Body of pancreas (tissue), 4 donors: Measurements from ENCODE around the gene MGAT4A. TPM values are rescaled to one million over a fixed set of nuclear protein-coding genes. Genes with fewer than 3 reads are reported as not detected.

Source experiments
- ATAC-seq: fragments of 150-250 bp; one replicate; pipeline ENCODE4 v1.9.1; 2016
- DNase-seq, 4 donors: peaks; one replicate each; pipeline ENCODE4 v3.0.0-alpha.2; 2019
- H3K27ac ChIP-seq, 4 donors: fragments of 200-600 bp; sonication (generic); 1 replicate in 3 of 4; 2 replicates in 1 of 4; pipeline versions ENCODE4 v1.5.1 to v1.6.1; 2016 to 2019; ENCODE audit warnings: mild to moderate bottlenecking in 1 of 4, mixed read lengths in 1 of 4, moderate library complexity in 1 of 4
- H3K27me3 ChIP-seq, 2 donors: fragments of 200-600 bp; sonication (generic); one replicate each; pipeline ENCODE4 v1.6.0; 2016; ENCODE audit warnings: mild to moderate bottlenecking in 1 of 2
- H3K36me3 ChIP-seq, 2 donors: fragments of 200-600 bp; sonication (generic); replicated peaks in 1 of 2; 2 replicates each; pipeline ENCODE4 v1.5.1; 2016; ENCODE audit warnings: low read depth in 2 of 2; ENCODE audit not compliant: insufficient read depth in 1 of 2
- H3K4me1 ChIP-seq: fragments of 200-600 bp; sonication (generic); one replicate; pipeline ENCODE4 v1.6.0; 2016
- H3K4me3 ChIP-seq, 2 donors: fragments of 200-600 bp; sonication (generic); 1 replicate in 1 of 2; 2 replicates in 1 of 2; pipeline ENCODE4 v1.5.1; 2016 to 2019
- H3K9me3 ChIP-seq, 3 donors: fragments of 200-600 bp; sonication (generic); 1 replicate in 2 of 3; 2 replicates in 1 of 3; pipeline ENCODE4 v1.5.1; 2016
- POLR2A ChIP-seq, 3 donors: fragments of 450-650 bp; IDR thresholded peaks; one replicate each; pipeline ENCODE4 v1.6.1; 2016; ENCODE audit warnings: antibody characterized with exemption in 3 of 3, mild to moderate bottlenecking in 2 of 3
- WGBS, 2 donors: methylation state at CpG; one replicate each; pipeline ENCODE4 v1.1.5; 2017; 5-methylcytosine and 5-hydroxymethylcytosine counted together
- intact Hi-C: fragments of 100-400 bp; cut with DNase I; formaldehyde crosslinking; loops from one replicate; pipeline ENCODE4 v1.15.1; 2023
- total RNA-seq, 2 donors: library from RNA; depleted of rRNA; stranded (reverse); fragments of >200 nt; gene quantifications; one replicate each; pipeline ENCODE4 v1.1.0, GENCODE V29; 2016
- TF ChIP-seq, protein P1 (sequence below), 7 experiments: fragments of 450-650 bp in 4 of 7; fragments of 200-600 bp in 3 of 7; sonication (generic) in 3 of 7; IDR thresholded peaks; one replicate each; pipeline ENCODE4 v1.5.1; 2016 to 2019; ENCODE audit warnings: antibody characterized with exemption in 7 of 7

The MGAT4A gene
- total RNA-seq, 2 donors from 2014 or later = 40.5 to 72.4 TPM

DNA sequence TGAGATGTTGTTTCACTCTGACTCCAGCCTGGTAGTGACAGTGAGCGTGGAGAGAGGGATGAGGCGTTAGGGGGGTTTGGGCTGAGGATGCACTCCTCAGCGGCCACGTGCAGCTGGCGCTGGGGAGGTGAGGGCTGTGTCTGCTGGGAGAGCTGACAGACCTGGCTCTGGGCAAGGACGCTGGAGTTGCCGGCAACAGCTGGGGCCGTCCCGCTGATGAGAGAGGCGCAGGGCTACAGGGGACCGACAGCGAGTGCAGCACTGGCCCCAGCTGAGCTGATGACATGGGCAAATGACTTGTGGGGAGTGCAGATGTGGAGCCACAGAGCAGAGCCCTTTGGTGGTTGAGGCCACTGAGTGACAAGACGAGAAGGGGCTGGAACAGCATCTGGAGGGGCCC, 161.0 kb downstream of the MGAT4A start:
- no peak overlapping the region for H3K4me3 ChIP-seq
- no peaks in the 10 kb centered on the region for H3K36me3 ChIP-seq
- TF ChIP-seq, protein P1, sequence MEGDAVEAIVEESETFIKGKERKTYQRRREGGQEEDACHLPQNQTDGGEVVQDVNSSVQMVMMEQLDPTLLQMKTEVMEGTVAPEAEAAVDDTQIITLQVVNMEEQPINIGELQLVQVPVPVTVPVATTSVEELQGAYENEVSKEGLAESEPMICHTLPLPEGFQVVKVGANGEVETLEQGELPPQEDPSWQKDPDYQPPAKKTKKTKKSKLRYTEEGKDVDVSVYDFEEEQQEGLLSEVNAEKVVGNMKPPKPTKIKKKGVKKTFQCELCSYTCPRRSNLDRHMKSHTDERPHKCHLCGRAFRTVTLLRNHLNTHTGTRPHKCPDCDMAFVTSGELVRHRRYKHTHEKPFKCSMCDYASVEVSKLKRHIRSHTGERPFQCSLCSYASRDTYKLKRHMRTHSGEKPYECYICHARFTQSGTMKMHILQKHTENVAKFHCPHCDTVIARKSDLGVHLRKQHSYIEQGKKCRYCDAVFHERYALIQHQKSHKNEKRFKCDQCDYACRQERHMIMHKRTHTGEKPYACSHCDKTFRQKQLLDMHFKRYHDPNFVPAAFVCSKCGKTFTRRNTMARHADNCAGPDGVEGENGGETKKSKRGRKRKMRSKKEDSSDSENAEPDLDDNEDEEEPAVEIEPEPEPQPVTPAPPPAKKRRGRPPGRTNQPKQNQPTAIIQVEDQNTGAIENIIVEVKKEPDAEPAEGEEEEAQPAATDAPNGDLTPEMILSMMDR (IDR thresholded peaks at IDR 0.05) = no peak
- no peak for TF ChIP-seq POLR2A (IDR thresholded peaks at IDR 0.05)
- 91 to 94% methylated on average over 13 of the region's 13 CpGs for WGBS, 2 donors
- no peaks in the 10 kb centered on the region for H3K4me1 ChIP-seq
- DNase-seq = no peak
- intact Hi-C loops = no loop called here
- H3K27ac ChIP-seq = no peak overlapping the region
- no peaks in the 10 kb centered on the region for H3K9me3 ChIP-seq
- no peaks in the 10 kb centered on the region for H3K27me3 ChIP-seq
- no peak for ATAC-seq

DNA sequence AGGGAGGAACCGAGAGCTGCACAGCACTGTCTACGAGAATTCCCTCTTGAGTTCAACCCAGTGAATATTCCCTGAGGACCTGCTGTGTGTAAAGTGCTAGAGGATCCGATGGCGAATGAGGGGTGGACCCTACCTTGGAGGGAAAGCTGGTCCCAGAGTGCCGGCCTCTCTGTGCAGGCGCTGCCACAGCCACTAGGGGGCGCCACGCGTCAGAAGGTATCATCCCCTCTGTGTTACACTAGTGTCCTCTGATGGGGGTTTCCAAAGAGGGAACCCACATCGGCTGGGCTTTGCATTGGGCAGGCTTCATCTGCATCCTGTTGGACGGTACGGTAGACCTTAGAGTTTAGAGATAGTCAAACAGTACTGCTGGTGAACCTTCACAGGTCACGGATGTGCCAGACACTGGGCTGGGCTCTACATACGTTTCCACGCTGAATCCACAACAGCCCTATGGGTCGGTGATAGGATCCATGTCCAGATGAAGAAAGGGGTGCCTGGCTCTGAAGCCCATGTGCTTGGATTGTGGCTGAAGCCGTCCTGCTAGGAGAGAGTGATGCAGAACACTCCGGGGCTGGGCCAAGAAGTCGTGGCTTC, 161.6 kb downstream of the MGAT4A start:
- Histone ChIP-seq H3K9me3 (no peaks in the 10 kb centered on the region), H3K27me3 (no peaks in the 10 kb centered on the region), H3K4me3 (no peak overlapping the region), H3K4me1 (no peaks in the 10 kb centered on the region), H3K27ac (no peak overlapping the region), H3K36me3 (no peaks in the 10 kb centered on the region)
- no peak for TF ChIP-seq POLR2A (IDR thresholded peaks at IDR 0.05)
- TF ChIP-seq, protein P1 (IDR thresholded peaks at IDR 0.05) = peak; percentile 48 to 86 (median 59)
- WGBS, 2 donors = 64 to 68% methylated on average over 14 to 19 of the region's 19 CpGs
- DNase-seq (peak; percentile 30 to 61 (median 40)), ATAC-seq (peak; percentile 33)
- intact Hi-C loops = no loop called here

Other genes with a start within 250 kb of the MGAT4A start
- 10 to 100 TPM; 20.1 to 39.2 TPM for gene COA5, start 122.6 kb downstream of the MGAT4A start, total RNA-seq
- gene UNC50, start 122.5 kb downstream of the MGAT4A start, total RNA-seq = 10 to 100 TPM; 30.9 to 53.7 TPM
- 10 to 100 TPM; 14.8 to 22.1 TPM for gene CRACDL, start 205.1 kb upstream of the MGAT4A start, total RNA-seq